ENCODE data around the gene DOCK6. TPM values are rescaled to one million over a fixed set of nuclear protein-coding genes. Genes with fewer than 3 reads are reported as not detected.

The DOCK6 gene
- total RNA-seq, 1 experiment from 2014 or later = 54.8 TPM

DNA sequence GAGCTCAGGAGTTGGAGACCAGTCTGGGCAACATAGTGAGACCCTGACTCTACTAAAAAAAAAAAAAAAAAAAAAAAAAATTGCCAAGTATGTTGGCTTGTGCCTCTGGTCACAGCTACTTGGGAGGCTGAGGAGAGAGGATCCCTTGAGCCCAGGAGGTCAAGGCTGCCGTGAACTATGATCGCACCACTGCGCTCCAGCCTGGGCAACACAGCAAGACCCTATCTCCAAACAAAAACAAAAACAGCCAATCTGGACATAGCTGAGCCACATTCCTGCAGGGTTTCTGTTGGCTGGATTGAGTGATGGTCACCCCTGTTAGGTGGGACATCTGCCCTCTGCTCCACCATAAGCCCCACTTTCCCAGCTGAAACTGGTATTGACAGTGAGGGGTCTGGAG is 36.5 kb downstream of the DOCK6 start:
- TF ChIP-seq, protein P1, sequence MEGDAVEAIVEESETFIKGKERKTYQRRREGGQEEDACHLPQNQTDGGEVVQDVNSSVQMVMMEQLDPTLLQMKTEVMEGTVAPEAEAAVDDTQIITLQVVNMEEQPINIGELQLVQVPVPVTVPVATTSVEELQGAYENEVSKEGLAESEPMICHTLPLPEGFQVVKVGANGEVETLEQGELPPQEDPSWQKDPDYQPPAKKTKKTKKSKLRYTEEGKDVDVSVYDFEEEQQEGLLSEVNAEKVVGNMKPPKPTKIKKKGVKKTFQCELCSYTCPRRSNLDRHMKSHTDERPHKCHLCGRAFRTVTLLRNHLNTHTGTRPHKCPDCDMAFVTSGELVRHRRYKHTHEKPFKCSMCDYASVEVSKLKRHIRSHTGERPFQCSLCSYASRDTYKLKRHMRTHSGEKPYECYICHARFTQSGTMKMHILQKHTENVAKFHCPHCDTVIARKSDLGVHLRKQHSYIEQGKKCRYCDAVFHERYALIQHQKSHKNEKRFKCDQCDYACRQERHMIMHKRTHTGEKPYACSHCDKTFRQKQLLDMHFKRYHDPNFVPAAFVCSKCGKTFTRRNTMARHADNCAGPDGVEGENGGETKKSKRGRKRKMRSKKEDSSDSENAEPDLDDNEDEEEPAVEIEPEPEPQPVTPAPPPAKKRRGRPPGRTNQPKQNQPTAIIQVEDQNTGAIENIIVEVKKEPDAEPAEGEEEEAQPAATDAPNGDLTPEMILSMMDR (IDR thresholded peaks at IDR 0.05; ENCODE audit: unreplicated experiment) = no peak
- no peak for DNase-seq
- Mint-ChIP-seq H3K9me3 (ENCODE audit: low read depth, unreplicated experiment) (no peaks in the 10 kb centered on the region), H3K4me1 (ENCODE audit: low read depth, unreplicated experiment) (no peaks in the 10 kb centered on the region), H3K36me3 (ENCODE audit: insufficient read depth, unreplicated experiment) (peaks cover 18% of the 10 kb centered on the region), H3K4me3 (ENCODE audit: low read depth, unreplicated experiment) (no peak overlapping the region), H3K27ac (ENCODE audit: unreplicated experiment) (no peak overlapping the region), H3K27me3 (ENCODE audit: unreplicated experiment) (no peaks in the 10 kb centered on the region)
- intact Hi-C loops (cut with micrococcal nuclease; ENCODE audit: unreplicated experiment) = no loop called here
- CTCF ChIA-PET = no interaction called here
- no TSS peak for BruUV-seq (replicated peaks)

DNA sequence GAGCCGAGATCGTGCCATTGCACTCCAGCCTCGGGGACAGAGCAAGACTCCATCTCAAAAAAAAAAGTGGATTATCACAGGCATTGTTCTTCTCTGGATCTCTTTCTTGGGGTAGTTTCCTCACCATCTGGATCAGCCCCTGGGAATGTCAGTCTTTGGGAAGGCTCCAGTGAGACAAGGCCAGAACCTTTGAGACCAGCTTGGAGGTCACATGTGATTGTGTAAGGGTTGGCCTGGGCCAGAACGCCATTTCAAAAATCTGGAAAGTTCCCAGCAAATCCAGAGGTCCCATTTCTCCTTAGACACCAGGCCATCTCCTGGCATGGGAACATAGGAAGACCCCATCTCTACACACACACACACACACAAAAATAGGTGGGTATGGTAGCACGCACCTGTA is 37.2 kb downstream of the DOCK6 start:
- Mint-ChIP-seq H3K36me3 (ENCODE audit: insufficient read depth, unreplicated experiment) (peaks cover 23% of the 10 kb centered on the region), H3K9me3 (ENCODE audit: low read depth, unreplicated experiment) (peaks cover 3% of the 10 kb centered on the region), H3K4me1 (ENCODE audit: low read depth, unreplicated experiment) (no peaks in the 10 kb centered on the region), H3K4me3 (ENCODE audit: low read depth, unreplicated experiment) (no peak overlapping the region), H3K27ac (ENCODE audit: unreplicated experiment) (no peak overlapping the region), H3K27me3 (ENCODE audit: unreplicated experiment) (no peaks in the 10 kb centered on the region)
- no TSS peak for BruUV-seq (replicated peaks)
- CTCF ChIA-PET = no interaction called here
- no peak for DNase-seq
- TF ChIP-seq, protein P1 (IDR thresholded peaks at IDR 0.05; ENCODE audit: unreplicated experiment) = no peak
- intact Hi-C loops (cut with micrococcal nuclease; ENCODE audit: unreplicated experiment) = no loop called here

DNA sequence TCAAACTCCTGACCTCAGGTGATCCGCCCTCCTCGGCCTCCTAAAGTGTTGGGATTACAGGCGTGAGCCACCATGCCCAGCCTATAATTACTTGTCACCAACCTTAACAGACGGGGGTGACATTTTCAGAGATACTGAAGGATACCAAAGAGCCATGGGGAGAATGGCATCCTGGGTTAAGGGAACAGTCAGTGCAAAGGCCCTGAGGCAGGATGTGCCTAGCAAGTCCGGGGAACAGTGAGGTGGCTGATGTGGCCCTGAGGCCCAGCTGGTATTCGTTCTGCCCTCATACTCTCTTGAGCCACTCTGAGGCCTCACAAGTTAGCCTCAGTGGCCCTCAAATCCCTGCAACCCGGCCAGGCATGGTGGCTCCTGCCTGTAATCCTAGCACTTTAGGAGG is 37.9 kb downstream of the DOCK6 start:
- CTCF ChIA-PET = no interaction called here
- Mint-ChIP-seq H3K4me3 (ENCODE audit: low read depth, unreplicated experiment) (no peak overlapping the region), H3K4me1 (ENCODE audit: low read depth, unreplicated experiment) (no peaks in the 10 kb centered on the region), H3K27me3 (ENCODE audit: unreplicated experiment) (no peaks in the 10 kb centered on the region), H3K9me3 (ENCODE audit: low read depth, unreplicated experiment) (peaks cover 3% of the 10 kb centered on the region), H3K36me3 (ENCODE audit: insufficient read depth, unreplicated experiment) (peaks cover 24% of the 10 kb centered on the region), H3K27ac (ENCODE audit: unreplicated experiment) (no peak overlapping the region)
- no TSS peak for BruUV-seq (replicated peaks)
- TF ChIP-seq, protein P1 (IDR thresholded peaks at IDR 0.05; ENCODE audit: unreplicated experiment) = no peak
- intact Hi-C loops (cut with micrococcal nuclease; ENCODE audit: unreplicated experiment) = no loop called here
- no peak for DNase-seq

DNA sequence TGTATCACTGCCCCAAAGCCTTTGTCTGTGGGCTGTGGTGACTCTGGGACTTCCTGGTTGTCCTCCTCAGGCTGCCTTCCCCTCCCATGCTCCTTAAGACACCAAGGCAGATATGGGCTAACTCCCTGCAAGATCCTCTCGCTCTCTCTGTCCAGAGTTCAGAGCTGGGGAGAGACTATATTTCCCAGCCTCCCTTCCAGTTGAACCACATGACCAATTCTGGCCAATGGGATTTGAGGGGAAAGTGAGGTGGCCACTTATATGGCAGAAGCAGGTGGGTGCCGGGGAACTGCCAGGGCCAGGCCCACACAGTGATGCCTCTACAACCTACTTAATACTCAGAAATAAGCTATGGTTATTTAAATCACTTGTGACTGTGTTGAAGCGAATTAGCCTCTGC is 39.1 kb downstream of the DOCK6 start:
- Mint-ChIP-seq H3K27me3 (ENCODE audit: unreplicated experiment) (no peaks in the 10 kb centered on the region), H3K9me3 (ENCODE audit: low read depth, unreplicated experiment) (peaks cover 3% of the 10 kb centered on the region), H3K36me3 (ENCODE audit: insufficient read depth, unreplicated experiment) (peaks cover 24% of the 10 kb centered on the region), H3K27ac (ENCODE audit: unreplicated experiment) (no peak overlapping the region), H3K4me1 (ENCODE audit: low read depth, unreplicated experiment) (no peaks in the 10 kb centered on the region), H3K4me3 (ENCODE audit: low read depth, unreplicated experiment) (no peak overlapping the region)
- no peak for DNase-seq
- no TSS peak for BruUV-seq (replicated peaks)
- TF ChIP-seq, protein P1 (IDR thresholded peaks at IDR 0.05; ENCODE audit: unreplicated experiment) = no peak
- intact Hi-C loops (cut with micrococcal nuclease; ENCODE audit: unreplicated experiment) = no loop called here
- CTCF ChIA-PET = no interaction called here
